IMR-90 (cell line): ENCODE data around the gene RNU1-3.
"Not testable (repeated sequence)": the region's sequence is repeated elsewhere in the genome, so short reads cannot be mapped to it uniquely, and the experiment has no call there.

Experiments used
- CTCF ChIP-seq: conservative IDR thresholded peaks from 2 replicates; pipeline ENCODE4 v1.5.1; 2012; ENCODE audit warnings: mild to moderate bottlenecking, low read depth, low read length, improper control_type of control experiment
- MXI1 ChIP-seq: IDR thresholded peaks from 2 replicates; pipeline ENCODE4 v1.6.1; 2012; ENCODE audit warnings: low read depth, mild to moderate bottlenecking, low read length, moderate library complexity, borderline replicate concordance
- NFE2L2 ChIP-seq: fragments of 150-350 bp; IDR thresholded peaks from 2 replicates; pipeline ENCODE4 v1.6.1; 2016; ENCODE audit warnings: low read depth, mild to moderate bottlenecking, low read length
- POLR2A ChIP-seq: IDR thresholded peaks from 2 replicates; pipeline ENCODE4 v1.6.1; 2012; ENCODE audit warnings: mild to moderate bottlenecking, low read depth, low read length
- RFX5 ChIP-seq: IDR thresholded peaks from 2 replicates; pipeline ENCODE4 v1.8.0; 2012; ENCODE audit warnings: low read depth, mild to moderate bottlenecking, low read length, moderate library complexity
- SMC3 ChIP-seq: fragments of 150-350 bp; IDR thresholded peaks from 2 replicates; pipeline ENCODE4 v1.6.1; 2016; ENCODE audit warnings: low read depth, mild to moderate bottlenecking, antibody characterized with exemption, low read length, moderate library complexity

- TF ChIP-seq CTCF, POLR2A, NFE2L2, RFX5, SMC3, MXI1: not testable (repeated sequence)
Measured at GRCh38 chr1:16641159-16641975, 25.4 kb downstream of the RNU1-3 start.
